Stimulated activated CD8-positive, alpha-beta memory T cell treated with anti-CD3 and anti-CD28 coated beads, Interleukin-2, amount 100 ng/mL, for 1 hour (primary cell): ENCODE data around the gene COMMD2.

Experiments
- DNase-seq, 2 donors: peaks; one replicate each; pipeline ENCODE4 v3.0.0-alpha.2; 2020; ENCODE audit warnings: low read depth in 2 of 2

COMMD2 gene

DNA sequence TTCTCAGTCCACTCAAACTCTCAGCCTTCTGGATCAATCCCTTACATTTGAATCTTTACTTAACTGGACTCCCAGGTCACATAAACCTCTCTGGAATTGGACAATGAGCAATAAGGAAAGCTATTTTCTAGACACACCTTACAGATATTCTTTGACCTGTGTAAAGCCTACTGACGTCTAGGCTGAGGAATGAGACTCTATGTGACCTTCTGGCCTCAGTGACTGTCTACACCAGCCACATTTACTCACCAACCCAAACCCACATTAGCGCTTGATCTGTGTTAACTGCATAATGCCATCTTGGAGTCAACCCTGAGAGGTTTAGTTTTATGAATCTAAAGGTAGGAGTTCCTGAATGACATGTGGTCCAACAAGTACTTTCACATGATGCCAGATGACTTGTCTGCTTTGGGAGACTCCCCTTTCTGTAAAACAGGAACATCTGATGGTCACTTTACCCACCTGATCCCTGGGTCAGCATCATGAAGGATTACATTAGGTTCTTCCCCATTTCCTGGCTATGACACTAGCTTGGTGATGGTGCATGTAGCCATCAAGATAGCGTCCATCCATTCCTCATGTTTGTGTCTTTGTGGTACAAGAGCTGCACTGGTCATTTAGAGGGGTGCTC lies 11.4 kb upstream of the COMMD2 start:
- no peak for DNase-seq

- DNase-seq = no peak
Observed at GRCh38 chr3:149753717-149754116, 1.4 kb upstream of the COMMD2 start.

- DNase-seq = no peak
Observed at GRCh38 chr3:149752788-149753136, 473 bp upstream of the COMMD2 start.

DNA sequence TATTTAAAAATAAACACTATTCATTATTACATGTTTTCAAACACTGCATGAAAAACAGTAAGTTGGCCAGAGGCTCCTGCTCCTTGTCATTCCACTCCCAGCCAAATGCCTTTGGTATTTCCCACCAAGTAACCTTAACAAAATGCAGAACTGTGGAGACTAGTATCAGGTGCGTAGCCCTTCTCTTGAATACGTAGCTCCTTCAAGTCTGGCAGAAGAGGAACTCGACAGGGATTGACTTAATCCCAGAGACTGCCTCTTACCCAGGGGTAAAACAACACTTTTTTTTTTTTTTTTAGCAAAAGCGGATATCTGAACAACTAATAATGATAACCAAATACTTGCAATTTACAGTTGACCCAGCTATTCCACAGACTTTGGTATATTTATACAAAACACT lies 738 bp downstream of the COMMD2 start:
- no peak for DNase-seq

GRCh38 chr3:149744606-149745005 lies 7.7 kb downstream of the COMMD2 start:
- DNase-seq = no peak

GRCh38 chr3:149744151-149744550 lies 8.1 kb downstream of the COMMD2 start:
- DNase-seq = no peak

- no peak for DNase-seq
Observed at GRCh38 chr3:149739396-149739795, 12.9 kb downstream of the COMMD2 start.

DNA sequence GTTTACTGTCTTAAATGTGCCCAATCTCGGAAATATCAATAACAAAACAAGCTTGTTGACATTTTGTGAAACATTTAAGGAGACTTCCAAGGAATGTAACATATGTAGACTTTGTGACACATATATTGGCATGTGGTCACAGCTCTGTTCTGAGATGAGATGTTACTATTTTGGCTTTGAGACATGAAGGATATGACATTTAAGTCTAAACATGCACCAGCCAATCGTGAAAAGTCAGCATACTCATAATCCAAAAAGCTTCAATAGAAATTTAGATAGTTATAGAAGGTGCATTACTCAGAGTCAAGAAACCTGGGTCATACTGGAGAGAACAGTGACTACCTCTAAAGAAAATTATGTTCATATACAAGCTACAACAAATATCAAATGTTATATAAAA lies 13.4 kb downstream of the COMMD2 start:
- DNase-seq = no peak

GRCh38 chr3:149736953-149737205 lies 15.4 kb downstream of the COMMD2 start:
- DNase-seq = no peak

DNA sequence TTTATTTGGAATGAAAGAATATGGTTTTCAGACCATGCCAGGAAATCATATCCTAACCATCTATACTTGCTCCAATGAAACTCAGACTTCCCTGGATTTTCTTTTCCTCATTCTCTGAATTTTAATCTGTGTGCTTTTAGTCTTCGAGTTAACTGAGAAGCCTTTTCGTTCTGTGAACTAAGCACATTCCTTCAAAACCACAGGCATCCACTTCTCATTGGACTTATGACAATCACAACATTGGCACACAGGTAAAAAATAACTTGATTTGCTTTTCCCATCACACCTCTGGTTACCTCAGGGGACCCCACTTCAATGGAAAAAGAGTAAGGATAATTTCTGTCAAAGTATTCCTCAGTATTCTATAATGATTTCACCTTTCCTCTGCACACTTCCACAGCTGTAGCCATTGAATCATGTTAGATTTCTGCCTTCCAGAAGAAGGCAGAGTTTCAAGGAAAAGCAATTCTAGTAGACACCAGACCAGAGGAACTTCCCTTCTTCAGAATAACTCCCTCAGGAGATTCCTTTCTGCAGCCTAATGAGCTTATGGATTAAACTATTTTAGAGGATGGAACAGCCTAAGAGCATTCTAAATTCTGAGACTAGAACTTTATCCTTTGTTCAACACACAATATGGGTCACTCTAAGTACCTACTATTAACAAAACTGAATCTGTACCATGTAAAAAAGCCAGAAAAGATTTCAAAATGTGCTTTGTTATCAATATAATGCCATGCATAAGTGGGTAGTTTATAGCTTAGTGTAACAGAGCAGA lies 15.9 kb downstream of the COMMD2 start:
- no peak for DNase-seq

GRCh38 chr3:149732234-149732633 lies 20.1 kb downstream of the COMMD2 start:
- no peak for DNase-seq

DNA sequence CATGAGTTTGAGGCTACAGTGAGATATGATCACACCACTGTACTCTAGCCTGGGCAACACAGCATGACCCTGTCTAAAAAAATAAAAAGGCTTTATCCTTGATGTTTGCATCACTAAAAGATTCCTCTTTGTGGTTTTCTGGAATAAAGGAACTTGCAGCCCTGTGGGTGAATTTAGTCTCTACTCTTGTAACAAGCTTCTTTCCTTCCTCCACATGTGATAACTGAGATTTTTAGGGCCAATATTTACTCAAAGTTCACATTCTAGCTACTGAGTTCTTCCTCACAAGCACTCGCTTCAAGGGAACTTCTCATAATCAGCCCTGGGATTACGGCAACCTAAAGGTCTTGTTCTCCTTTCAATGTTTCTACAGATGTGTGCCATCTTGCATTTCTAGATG lies 24.6 kb downstream of the COMMD2 start:
- no peak for DNase-seq

DNA sequence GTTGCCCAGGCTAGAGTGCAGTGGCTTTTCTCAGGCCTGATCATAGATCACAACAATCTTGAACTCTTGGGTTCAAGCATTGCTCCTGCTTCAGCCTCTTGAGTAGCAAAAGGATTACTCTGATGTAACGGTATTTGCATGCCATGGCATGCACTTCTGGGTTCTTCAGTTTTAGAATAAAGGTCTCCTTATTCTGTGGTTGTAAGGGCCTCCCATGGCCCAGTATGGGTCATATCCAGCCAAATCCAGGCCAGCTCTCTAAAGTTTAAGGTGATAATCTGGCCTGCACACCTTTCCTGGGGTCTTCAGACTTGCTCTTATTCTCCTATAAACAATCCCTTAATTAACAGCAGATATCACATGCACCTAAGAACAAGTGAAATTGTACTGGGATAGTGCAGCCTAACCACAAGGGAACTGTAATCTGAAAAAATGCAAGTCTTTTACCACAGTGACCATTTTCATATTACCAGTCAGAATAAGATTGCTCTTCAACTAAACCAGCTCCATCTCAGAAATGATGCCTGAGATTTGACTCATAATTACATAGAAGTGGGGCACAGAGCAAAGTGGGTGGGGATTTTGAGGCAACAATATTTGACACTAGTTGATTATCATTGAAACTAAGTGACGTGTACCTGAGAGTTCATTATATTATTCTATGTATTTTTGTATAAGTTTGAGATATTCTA lies 25.4 kb downstream of the COMMD2 start:
- DNase-seq = no peak

- DNase-seq = no peak
Observed at GRCh38 chr3:149723781-149724180, 28.5 kb downstream of the COMMD2 start.

DNA sequence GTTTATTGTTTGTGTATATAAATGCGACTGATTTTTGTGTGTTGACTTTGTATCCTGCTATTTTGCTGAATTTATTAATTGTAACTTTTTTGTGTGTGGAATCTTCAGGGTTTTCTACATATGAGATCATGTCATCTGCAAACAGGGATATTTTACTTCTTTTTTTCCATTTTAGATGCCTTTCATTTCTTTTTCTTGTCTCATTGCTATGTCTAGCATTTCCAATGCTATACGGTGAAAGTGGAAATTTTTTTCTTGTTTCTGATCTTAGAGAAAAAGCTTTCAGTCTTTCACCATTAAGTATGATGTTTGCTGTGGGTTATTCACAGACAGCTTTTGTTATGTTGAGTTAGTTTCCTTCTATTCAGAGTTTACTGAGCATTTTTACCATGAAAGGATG lies 31.4 kb downstream of the COMMD2 start:
- DNase-seq = no peak

DNA sequence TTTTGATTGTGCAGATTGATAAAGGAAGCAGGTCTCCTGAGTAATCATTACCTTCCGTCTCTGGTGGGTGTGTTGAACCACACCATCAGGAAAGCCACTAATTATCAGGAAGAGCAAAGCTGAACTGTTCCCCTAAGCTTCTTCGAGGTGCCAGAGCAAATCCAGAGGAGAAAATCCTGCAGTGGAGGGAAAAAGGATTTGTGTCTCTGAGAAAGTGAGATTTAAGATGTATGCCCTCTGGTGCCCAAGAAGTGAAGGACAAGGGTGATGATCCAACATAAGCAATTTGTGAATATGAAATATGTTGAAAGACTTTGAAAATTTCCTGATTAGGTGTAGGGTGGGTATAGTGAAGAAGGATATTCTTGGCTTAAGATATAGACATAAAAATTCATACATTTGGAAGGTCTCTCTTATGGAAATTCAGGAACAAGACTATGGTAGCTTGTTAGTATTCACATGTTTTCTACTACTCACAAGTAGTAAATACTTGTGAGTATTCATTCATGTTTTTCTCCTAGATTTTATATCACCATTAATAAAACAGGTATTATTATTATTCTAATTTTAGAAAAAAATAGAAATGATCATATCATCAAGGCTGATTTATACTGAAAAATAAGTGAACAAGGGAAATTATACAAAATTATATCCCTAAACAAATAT lies 34.8 kb downstream of the COMMD2 start:
- DNase-seq = no peak

DNA sequence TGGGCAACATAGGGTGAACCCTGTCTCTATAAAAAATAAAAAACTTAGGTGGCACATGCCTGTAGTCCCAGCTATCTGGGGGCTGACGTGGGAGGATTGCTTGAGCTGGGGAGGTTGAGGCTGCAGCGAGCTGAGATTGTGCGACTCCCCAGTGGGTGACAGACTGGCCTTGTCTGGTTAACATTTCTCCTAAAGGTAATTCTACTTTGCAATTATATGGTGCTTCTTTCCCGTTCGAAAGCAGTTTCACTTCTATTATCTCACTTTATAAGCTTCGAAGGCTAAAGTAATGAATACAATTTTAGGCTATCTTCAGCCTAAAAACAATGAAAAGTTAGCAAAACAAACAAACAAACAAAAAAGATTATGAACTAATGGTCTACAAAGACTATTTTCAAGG lies 35.3 kb downstream of the COMMD2 start:
- no peak for DNase-seq

GRCh38 chr3:149715247-149715646 lies 37.0 kb downstream of the COMMD2 start:
- DNase-seq = no peak

GRCh38 chr3:149713730-149714654 lies 38.3 kb downstream of the COMMD2 start:
- no peak for DNase-seq

DNA sequence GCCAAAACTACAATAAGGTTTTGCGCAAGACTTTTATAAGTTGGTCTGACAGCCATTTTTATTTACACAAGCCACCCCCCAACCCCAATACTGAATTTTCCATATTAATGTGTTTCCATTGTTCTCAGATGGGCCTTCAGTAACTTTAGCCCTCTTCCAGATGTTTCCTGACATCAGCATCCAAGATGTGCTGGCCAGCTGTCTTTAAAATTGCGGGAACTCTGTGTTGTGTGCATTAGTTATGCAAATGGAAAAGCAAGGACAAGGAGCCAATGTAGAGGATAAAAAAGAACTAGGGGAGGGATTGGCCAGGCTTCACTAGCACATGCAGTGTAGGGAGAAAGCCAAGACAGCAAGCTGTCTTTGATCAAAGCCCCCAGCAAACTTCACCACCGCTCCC lies 45.4 kb downstream of the COMMD2 start:
- no peak for DNase-seq

GRCh38 chr3:149705416-149705815 lies 46.9 kb downstream of the COMMD2 start:
- DNase-seq = no peak

DNA sequence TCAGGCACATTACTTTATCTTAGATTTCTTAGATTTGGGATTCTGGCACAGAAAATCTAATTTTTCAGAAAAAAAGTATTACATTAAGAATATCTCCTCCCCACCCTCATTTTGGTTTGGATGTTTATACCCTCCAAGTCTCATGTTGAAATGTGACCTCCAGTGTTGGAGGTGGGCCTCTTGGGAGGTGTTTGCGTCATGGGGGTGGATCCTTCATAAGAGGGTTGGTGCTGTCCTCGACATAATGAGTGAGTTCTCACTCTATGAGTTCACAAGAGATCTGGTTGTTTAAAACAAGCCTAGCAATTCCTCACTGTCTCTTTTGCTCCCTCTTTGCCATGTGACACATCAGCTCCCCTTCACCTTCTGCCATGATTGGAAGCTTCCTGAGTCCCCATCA lies 48.8 kb downstream of the COMMD2 start:
- DNase-seq = no peak
